HepG2 (cell line): ENCODE measurements around the gene GUK1. TPM values are rescaled to one million over a fixed set of nuclear protein-coding genes. Genes with fewer than 3 reads are reported as not detected.

Experiments
- CHD2 ChIP-seq: IDR thresholded peaks from 2 replicates; pipeline ENCODE4 v1.6.1; 2011; ENCODE audit warnings: low read depth, low read length, improper control_type of control experiment
- CHD4 ChIP-seq: fragments of 200-600 bp; sonication (generic); IDR thresholded peaks from 2 replicates; pipeline ENCODE4 v1.7.0; 2017; ENCODE audit warnings: mild to moderate bottlenecking, low read length, borderline replicate concordance
- FIP1L1 ChIP-seq: fragments of 200-400 bp; formaldehyde crosslinking; IDR thresholded peaks from 2 replicates; pipeline ENCODE4 v1.6.1; 2018; ENCODE audit warnings: low read depth, mild to moderate bottlenecking, low read length, moderate library complexity, borderline replicate concordance; ENCODE audit not compliant: insufficient read depth
- GATAD2A ChIP-seq: IDR thresholded peaks from 2 replicates; pipeline ENCODE4 v1.6.1; 2016
- HOXD1 ChIP-seq: sonication (generic); formaldehyde crosslinking; IDR thresholded peaks from 2 replicates; pipeline ENCODE4 v1.5.0; 2020; ENCODE audit warnings: missing genetic modification reagents
- KDM5A ChIP-seq: fragments of 200-600 bp; sonication (generic); IDR thresholded peaks from 2 replicates; pipeline ENCODE4 v1.7.0; 2018; ENCODE audit warnings: antibody characterized with exemption, mild to moderate bottlenecking, low read length, borderline replicate concordance
- MAFG ChIP-seq: sonication (generic); formaldehyde crosslinking; IDR thresholded peaks from 2 replicates; pipeline ENCODE4 v1.5.1; 2020; ENCODE audit warnings: mild to moderate bottlenecking, missing genetic modification reagents
- MAFK ChIP-seq, 2 experiments: IDR thresholded peaks in 1 of 2; conservative IDR thresholded peaks in 1 of 2; 2 replicates each; pipeline ENCODE4 v1.6.1; 2011; ENCODE audit warnings: improper control_type of control experiment in 2 of 2, low read length in 2 of 2
- MYNN ChIP-seq: sonication (generic); formaldehyde crosslinking; IDR thresholded peaks from 2 replicates; pipeline ENCODE4 v1.4.0; 2020; ENCODE audit warnings: mild to moderate bottlenecking, low read depth, missing genetic modification reagents
- NCOA5 ChIP-seq: sonication (generic); formaldehyde crosslinking; IDR thresholded peaks from 2 replicates; pipeline ENCODE4 v1.4.0; 2020; ENCODE audit warnings: missing genetic modification reagents
- PAWR ChIP-seq: sonication (generic); formaldehyde crosslinking; IDR thresholded peaks from 2 replicates; pipeline ENCODE4 v1.4.0; 2020; ENCODE audit warnings: missing genetic modification reagents, mild to moderate bottlenecking, borderline replicate concordance
- PHB2 ChIP-seq: fragments of 450-650 bp; IDR thresholded peaks from 2 replicates; pipeline ENCODE4 v1.6.1; 2018; ENCODE audit not compliant: partially characterized antibody
- PHF5A ChIP-seq: IDR thresholded peaks from one replicate; pipeline ENCODE4 v1.6.1; 2018; ENCODE audit warnings: low read depth, missing genetic modification reagents; ENCODE audit not compliant: unreplicated experiment
- RAD21 ChIP-seq: fragments of 450-650 bp; formaldehyde crosslinking; IDR thresholded peaks from 2 replicates; pipeline ENCODE4 v1.5.0; 2020; ENCODE audit warnings: mild to moderate bottlenecking
- RFXANK ChIP-seq: IDR thresholded peaks from 2 replicates; pipeline ENCODE4 v1.6.1; 2016
- SP5 ChIP-seq: IDR thresholded peaks from 2 replicates; pipeline ENCODE4 v1.6.1; 2016; ENCODE audit warnings: low read depth, borderline replicate concordance
- ZFP36 ChIP-seq: fragments of 150-350 bp; IDR thresholded peaks from 2 replicates; pipeline ENCODE4 v1.6.1; 2018; ENCODE audit warnings: borderline replicate concordance, low read length, low read depth; ENCODE audit not compliant: partially characterized antibody
- ZFP90 ChIP-seq: sonication (generic); formaldehyde crosslinking; IDR thresholded peaks from 2 replicates; pipeline ENCODE4 v1.8.0; 2022; ENCODE audit warnings: missing genetic modification reagents, mild to moderate bottlenecking, inconsistent platforms, borderline replicate concordance
- ZFYVE20 ChIP-seq: sonication (generic); formaldehyde crosslinking; IDR thresholded peaks from 2 replicates; pipeline ENCODE4 v1.8.0; 2023; ENCODE audit warnings: low read depth, mild to moderate bottlenecking, moderate library complexity, missing genetic modification reagents, borderline replicate concordance
- ZNF160 ChIP-seq: sonication (generic); formaldehyde crosslinking; IDR thresholded peaks from 2 replicates; pipeline ENCODE4 v1.8.0; 2022; ENCODE audit warnings: mild to moderate bottlenecking, inconsistent platforms, missing genetic modification reagents
- ZNF331 ChIP-seq: sonication (generic); formaldehyde crosslinking; IDR thresholded peaks from 2 replicates; pipeline ENCODE4 v1.4.0; 2020; ENCODE audit warnings: missing genetic modification reagents
- ZNF550 ChIP-seq: sonication (generic); formaldehyde crosslinking; IDR thresholded peaks from 2 replicates; pipeline ENCODE4 v1.4.0; 2020; ENCODE audit warnings: mild to moderate bottlenecking, missing genetic modification reagents, borderline replicate concordance
- polyA plus RNA-seq, 8 experiments: library from polyadenylated mRNA; depleted of rRNA in 3 of 8; stranded (reverse) in 7 of 8; unstranded in 1 of 8; fragments of >200 nt; fragmentation: Illumina TruSeq in 4 of 8; extraction: Trizol in 4 of 8; gene quantifications; 2 replicates each; pipeline versions ENCODE4 v1.2.1 to v1.2.3, GENCODE V29; 2011 to 2016; ENCODE audit warnings: low read depth in 4 of 8, missing spikeins in 1 of 8, mixed read lengths in 1 of 8; ENCODE audit not compliant: insufficient read depth in 1 of 8
- total RNA-seq, 5 experiments: library from RNA; depleted of rRNA; stranded (reverse); fragments of >200 nt; fragmentation: Illumina TruSeq; extraction: Trizol; gene quantifications; 2 replicates each; pipeline ENCODE4 v1.2.3, GENCODE V29; 2016; ENCODE audit warnings: low read depth in 1 of 5
- TF ChIP-seq, protein P1 (sequence below): sonication (generic); formaldehyde crosslinking; IDR thresholded peaks from 2 replicates; pipeline ENCODE4 v1.4.0; 2020; ENCODE audit warnings: missing genetic modification reagents, borderline replicate concordance
- TF ChIP-seq, protein P2 (sequence below): sonication (generic); formaldehyde crosslinking; IDR thresholded peaks from 2 replicates; pipeline ENCODE4 v1.4.0; 2020; ENCODE audit warnings: missing genetic modification reagents
- TF ChIP-seq, protein P3 (sequence below): sonication (generic); formaldehyde crosslinking; IDR thresholded peaks from 2 replicates; pipeline ENCODE4 v1.8.0; 2022; ENCODE audit warnings: mild to moderate bottlenecking, missing genetic modification reagents, borderline replicate concordance

The GUK1 gene
- total and polyA plus RNA-seq, 2 of the 13 experiments (the other 11 are each of a cell fraction or from before 2014, with no cell fraction given): 116 to 154 TPM

DNA sequence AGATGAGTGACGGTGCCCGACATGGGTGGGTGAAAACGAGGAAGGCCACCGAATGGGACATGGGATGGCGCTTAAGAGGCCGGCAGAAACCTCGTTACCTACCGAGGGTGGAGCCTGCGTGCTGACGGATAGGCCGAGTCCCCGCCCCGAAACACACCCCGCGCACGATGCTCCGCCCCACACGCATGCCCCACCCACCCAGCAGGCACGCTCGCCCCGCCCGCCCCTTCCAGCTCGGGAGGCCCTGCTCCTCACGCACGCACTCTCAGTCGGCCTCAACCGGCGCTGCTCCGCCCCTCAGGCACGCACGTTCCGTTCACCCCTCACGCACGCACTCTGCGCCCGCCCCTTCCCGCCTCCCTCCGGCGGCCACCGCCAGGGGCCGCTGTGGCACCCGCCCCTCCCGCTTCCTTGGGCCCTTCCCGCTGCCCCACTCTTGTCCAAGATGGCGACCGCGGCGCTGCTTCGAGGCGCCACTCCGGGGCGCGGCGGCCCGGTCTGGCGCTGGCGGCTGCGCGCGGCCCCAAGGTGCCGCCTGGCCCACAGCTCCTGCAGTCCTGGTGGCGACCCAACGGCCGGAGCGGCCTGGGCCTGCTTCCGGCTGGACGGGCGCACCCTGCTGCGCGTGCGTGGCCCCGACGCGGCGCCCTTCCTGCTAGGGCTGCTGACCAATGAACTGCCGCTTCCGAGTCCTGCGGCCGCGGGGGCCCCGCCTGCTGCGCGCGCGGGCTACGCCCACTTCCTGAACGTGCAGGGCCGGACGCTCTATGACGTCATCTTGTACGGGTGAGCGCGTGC is 25.5 kb downstream of the GUK1 start, which contains the start of gene IBA57 (continued):
- TF ChIP-seq RFXANK (CRISPR knock-in tag) (no peak), FIP1L1 (no peak), PAWR (CRISPR knock-in tag) (no peak), ZNF331 (CRISPR knock-in tag) (peak; percentile 66; the same call in 1 of the 2 replicates), HOXD1 (CRISPR knock-in tag) (no peak), CHD4 (no peak), PHF5A (CRISPR knock-in tag) (no peak), RAD21 (CRISPR knock-in tag) (peak; percentile 77), ZFYVE20 (CRISPR knock-in tag) (peak; percentile 79; the same call in 1 of the 2 replicates), MYNN (CRISPR knock-in tag) (no peak), ZNF160 (no peak), NCOA5 (no peak), PHB2 (no peak), ZNF550 (CRISPR knock-in tag) (no peak), SP5 (peak; percentile 95), KDM5A (peak; percentile 60; the same call in 1 of the 2 replicates), ZFP90 (CRISPR knock-in tag) (peak; percentile 38; the same call in 1 of the 2 replicates), CHD2 (no peak), GATAD2A (CRISPR knock-in tag) (0 out of 2 replicates have a peak, but pooled peaks have one; percentile 7), ZFP36 (no peak), MAFK (conservative IDR thresholded peaks at IDR 0.05 in 1 of 2, IDR thresholded peaks at IDR 0.05 in 1 of 2; ENCODE audit: low read length in 2 of 2) (no peak), MAFG (CRISPR knock-in tag) (no peak)
- TF ChIP-seq, protein P1, sequence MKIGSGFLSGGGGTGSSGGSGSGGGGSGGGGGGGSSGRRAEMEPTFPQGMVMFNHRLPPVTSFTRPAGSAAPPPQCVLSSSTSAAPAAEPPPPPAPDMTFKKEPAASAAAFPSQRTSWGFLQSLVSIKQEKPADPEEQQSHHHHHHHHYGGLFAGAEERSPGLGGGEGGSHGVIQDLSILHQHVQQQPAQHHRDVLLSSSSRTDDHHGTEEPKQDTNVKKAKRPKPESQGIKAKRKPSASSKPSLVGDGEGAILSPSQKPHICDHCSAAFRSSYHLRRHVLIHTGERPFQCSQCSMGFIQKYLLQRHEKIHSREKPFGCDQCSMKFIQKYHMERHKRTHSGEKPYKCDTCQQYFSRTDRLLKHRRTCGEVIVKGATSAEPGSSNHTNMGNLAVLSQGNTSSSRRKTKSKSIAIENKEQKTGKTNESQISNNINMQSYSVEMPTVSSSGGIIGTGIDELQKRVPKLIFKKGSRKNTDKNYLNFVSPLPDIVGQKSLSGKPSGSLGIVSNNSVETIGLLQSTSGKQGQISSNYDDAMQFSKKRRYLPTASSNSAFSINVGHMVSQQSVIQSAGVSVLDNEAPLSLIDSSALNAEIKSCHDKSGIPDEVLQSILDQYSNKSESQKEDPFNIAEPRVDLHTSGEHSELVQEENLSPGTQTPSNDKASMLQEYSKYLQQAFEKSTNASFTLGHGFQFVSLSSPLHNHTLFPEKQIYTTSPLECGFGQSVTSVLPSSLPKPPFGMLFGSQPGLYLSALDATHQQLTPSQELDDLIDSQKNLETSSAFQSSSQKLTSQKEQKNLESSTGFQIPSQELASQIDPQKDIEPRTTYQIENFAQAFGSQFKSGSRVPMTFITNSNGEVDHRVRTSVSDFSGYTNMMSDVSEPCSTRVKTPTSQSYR (CRISPR knock-in tag): peak; percentile 12; the same call in 1 of the 2 replicates
- TF ChIP-seq, protein P2, sequence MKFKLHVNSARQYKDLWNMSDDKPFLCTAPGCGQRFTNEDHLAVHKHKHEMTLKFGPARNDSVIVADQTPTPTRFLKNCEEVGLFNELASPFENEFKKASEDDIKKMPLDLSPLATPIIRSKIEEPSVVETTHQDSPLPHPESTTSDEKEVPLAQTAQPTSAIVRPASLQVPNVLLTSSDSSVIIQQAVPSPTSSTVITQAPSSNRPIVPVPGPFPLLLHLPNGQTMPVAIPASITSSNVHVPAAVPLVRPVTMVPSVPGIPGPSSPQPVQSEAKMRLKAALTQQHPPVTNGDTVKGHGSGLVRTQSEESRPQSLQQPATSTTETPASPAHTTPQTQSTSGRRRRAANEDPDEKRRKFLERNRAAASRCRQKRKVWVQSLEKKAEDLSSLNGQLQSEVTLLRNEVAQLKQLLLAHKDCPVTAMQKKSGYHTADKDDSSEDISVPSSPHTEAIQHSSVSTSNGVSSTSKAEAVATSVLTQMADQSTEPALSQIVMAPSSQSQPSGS (CRISPR knock-in tag): peak; percentile 99
- TF ChIP-seq, protein P3, sequence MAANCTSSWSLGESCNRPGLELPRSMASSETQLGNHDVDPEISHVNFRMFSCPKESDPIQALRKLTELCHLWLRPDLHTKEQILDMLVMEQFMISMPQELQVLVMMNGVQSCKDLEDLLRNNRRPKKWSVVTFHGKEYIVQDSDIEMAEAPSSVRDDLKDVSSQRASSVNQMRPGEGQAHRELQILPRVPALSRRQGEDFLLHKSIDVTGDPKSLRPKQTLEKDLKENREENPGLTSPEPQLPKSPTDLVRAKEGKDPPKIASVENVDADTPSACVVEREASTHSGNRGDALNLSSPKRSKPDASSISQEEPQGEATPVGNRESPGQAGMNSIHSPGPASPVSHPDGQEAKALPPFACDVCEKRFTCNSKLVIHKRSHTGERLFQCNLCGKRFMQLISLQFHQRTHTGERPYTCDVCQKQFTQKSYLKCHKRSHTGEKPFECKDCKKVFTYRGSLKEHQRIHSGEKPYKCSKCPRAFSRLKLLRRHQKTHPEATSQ (CRISPR knock-in tag): no peak
